Measurements from ENCODE around the gene BAZ2A. TPM values are rescaled to one million over a fixed set of nuclear protein-coding genes. Genes with fewer than 3 reads are reported as not detected.
A peak's percentile ranks its signal among the peaks of the same experiment; 100 is the strongest.
"Not testable (repeated sequence)": the region's sequence is repeated elsewhere in the genome, so short reads cannot be mapped to it uniquely, and the experiment has no call there.

The BAZ2A gene
- total RNA-seq (2014; rRNA removed; shearing (Covaris generic)), result 34.2 and 42.9 TPM in 2 replicates

DNA sequence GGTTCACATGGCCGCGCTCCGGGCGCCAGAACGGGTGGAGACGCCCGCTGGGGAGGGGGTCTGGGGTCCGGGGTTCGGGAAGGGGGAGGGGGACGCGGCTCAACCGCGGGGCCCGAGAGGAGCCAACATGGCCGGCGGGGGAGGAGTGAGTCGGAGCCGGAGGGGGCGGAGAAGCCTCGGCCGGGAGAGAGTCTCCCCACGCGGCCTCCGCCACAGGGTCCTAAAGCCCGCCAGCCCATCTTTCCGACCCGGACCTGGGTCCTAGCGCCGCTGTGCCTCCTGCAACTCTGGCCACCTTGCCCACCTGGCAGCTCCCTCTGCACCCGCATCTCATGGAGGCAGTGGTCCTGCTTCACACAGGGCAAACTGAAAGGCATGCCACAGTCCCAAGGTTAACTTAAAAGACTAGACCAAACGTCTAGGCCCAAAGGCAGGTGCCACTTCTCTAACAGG is at the start of gene BAZ2A:
TSS of gene BAZ2A (minus strand) at position 147 of the 453 bp plus-strand sequence. CDS start 12,796 bp downstream, outside the sequence.
- H3K4me1 ChIP-seq, result peaks cover 7% of the 10 kb centered on the region; the same call in 1 of the 2 replicates
- no peaks in the 10 kb centered on the region for H3K27me3 ChIP-seq
- peak within 1 kb of the TSS; percentile 63 for H3K27ac ChIP-seq

DNA sequence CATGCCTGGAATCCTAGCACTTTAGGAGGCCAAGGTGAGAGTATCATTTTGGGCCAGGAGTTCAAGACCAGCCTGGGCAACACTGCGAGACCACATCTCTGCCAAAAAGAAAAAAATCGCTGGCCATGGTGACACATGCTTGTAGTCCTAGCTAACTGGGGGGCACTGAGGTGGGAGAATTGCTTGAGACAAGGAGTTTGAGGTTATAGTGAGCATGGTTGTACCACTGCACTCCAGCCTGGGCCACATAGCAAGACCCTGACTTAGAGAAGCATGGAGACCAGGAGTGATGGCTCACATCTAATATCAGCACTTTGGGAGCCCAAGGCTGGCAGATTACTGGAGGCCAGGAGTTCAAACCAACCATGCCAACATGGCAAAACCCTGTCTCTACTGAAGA is 48.7 kb upstream of the BAZ2A start:
- DNase-seq, result no peak
- H3K4me3 ChIP-seq, result no peak overlapping the region

More for the DNA sequence above, at the start of gene BAZ2A:
- no peaks in the 10 kb centered on the region for H3K9me3 ChIP-seq (replicated peaks)
- 0 out of 2 replicates have a peak, but pooled peaks cover 2% of the 10 kb centered on the region for H3K36me3 ChIP-seq
- peak; percentile 85 to 86 for DNase-seq
- H3K4me3 ChIP-seq, result peak within 1 kb of the TSS; percentile 90

DNA sequence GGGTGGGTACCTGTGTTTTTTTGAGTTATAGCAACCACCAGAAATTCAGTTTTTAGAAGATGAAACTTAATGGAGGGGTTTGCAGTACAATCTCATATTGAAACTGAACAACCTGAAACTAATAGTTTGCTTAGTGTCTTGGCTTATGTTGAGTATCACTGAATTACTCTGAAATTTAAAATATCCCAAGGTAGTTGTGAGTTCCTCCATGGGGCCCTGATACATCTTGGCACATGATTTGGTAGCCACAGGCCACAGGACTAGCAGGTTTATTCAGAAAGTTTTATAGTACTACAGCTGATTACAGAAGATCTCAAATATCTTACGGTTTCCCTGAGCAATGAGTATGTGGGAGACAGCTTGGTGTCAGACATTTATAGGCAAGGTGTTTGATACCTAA is 47.6 kb upstream of the BAZ2A start:
- H3K9me3 ChIP-seq (replicated peaks), result no peaks in the 10 kb centered on the region
- H3K4me3 ChIP-seq, result no peak overlapping the region
- no peaks in the 10 kb centered on the region for H3K27me3 ChIP-seq
- no peak overlapping the region for H3K27ac ChIP-seq
- H3K4me1 ChIP-seq, result no peaks in the 10 kb centered on the region
- DNase-seq, result no peak
- peaks cover 52% of the 10 kb centered on the region for H3K36me3 ChIP-seq

More for the DNA sequence above, 48.7 kb upstream of the BAZ2A start:
- Histone ChIP-seq H3K4me1 (peaks cover under 1% of the 10 kb centered on the region; the same call in 1 of the 2 replicates), H3K9me3 (replicated peaks) (no peaks in the 10 kb centered on the region), H3K36me3 (peaks cover 50% of the 10 kb centered on the region), H3K27ac (no peak overlapping the region), H3K27me3 (no peaks in the 10 kb centered on the region)

DNA sequence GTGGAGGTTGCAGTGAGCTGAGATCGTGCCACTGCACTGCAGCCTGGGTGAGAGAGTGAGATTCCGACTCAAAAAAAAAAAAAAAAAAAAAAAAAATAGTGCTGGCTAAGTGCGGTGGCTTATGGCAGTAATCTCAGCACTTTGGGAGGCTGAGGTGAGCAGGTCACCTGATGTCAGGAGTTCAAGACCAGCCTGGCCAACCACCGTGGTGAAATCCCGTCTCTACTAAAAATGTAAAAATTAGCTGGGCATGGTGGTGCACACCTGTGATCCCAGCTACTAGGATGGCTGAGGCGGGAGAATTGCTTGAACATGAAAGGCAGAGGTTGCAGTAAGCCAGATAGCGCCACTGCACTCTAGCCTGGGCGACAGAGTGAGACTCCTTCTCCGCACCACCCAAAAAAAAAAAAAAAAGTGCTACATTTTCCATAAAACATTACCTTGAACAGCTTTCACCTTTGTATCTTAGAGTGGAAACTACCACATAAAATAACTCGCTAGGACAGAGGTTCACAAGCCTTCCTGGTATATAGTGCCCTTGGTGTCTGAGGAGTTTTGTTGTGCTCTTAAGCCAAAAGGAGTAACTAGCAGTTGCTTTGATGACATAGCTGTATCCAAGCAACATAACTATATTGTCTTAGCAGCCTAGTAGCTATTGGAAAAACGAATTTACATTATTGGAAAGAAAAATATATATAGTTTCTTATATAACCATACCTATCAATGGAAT is 46.9 kb upstream of the BAZ2A start:
- Histone ChIP-seq H3K27me3 (no peaks in the 10 kb centered on the region), H3K4me1 (no peaks in the 10 kb centered on the region), H3K27ac (no peak overlapping the region), H3K4me3 (no peak overlapping the region), H3K9me3 (replicated peaks) (no peaks in the 10 kb centered on the region), H3K36me3 (peaks cover 54% of the 10 kb centered on the region)
- DNase-seq, result no peak

DNA sequence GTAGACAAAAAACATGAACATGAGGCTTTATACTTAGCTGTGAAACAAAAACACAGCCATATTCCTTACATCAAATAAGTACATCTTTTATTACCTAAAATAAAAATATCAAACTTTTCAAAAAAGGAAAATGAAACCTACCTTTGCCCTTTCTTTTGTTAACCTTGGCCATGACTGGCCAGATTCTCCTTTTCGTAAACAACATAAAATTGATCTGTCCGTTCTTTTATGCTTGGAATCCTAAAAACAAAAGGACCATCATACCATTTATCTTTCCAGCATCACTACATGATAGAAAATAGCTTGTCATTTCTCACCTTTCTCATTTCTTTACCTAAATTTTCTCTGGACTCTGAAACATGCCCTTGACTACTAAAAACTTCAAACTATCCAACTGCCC is 41.5 kb upstream of the BAZ2A start:
- Histone ChIP-seq H3K4me1 (no peaks in the 10 kb centered on the region), H3K27me3 (no peaks in the 10 kb centered on the region), H3K36me3 (peaks cover 76% of the 10 kb centered on the region), H3K4me3 (no peak overlapping the region), H3K9me3 (replicated peaks) (no peaks in the 10 kb centered on the region), H3K27ac (no peak overlapping the region)
- no peak for DNase-seq

DNA sequence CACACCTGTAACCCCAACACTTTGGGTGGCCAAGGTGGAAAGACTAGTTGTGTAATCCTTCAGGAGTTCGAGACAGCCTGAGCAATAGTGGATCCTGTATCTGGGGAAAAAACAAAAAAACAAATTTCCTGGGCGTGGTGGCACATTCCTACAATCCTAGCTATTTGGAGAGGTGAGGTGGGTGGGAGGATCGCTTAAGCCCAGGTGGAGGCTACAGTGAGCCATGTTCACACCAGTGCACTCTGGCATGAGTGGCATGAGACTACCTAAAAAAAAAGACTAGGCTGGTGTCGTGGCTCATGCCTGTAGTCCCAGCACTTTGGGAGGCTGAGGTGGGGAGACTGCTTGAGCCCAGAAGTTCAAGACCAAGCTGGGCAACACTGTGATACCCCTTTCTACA is 40.7 kb upstream of the BAZ2A start:
- Histone ChIP-seq H3K27ac (no peak overlapping the region), H3K36me3 (peaks cover 79% of the 10 kb centered on the region), H3K27me3 (no peaks in the 10 kb centered on the region), H3K4me3 (no peak overlapping the region), H3K9me3 (replicated peaks) (no peaks in the 10 kb centered on the region), H3K4me1 (no peaks in the 10 kb centered on the region)
- DNase-seq, result no peak

DNA sequence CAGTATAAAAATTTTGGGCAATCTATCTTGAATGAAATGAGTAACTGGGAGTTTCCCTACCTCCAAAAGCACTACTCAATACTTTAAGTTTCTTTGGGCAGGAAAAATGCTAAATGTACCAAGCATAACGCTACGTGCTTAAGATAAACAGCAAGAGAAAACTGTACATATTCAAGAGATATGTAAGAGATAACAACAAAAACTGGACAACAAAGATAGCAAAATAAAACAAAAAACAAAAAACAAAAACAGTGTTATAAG is 38.0 kb upstream of the BAZ2A start:
- DNase-seq, result no peak
- Histone ChIP-seq H3K9me3 (replicated peaks) (no peaks in the 10 kb centered on the region; the same call in 1 of the 2 replicates), H3K36me3 (peaks cover 94% of the 10 kb centered on the region), H3K4me3 (no peak overlapping the region), H3K4me1 (no peaks in the 10 kb centered on the region), H3K27ac (no peak overlapping the region), H3K27me3 (no peaks in the 10 kb centered on the region)

DNA sequence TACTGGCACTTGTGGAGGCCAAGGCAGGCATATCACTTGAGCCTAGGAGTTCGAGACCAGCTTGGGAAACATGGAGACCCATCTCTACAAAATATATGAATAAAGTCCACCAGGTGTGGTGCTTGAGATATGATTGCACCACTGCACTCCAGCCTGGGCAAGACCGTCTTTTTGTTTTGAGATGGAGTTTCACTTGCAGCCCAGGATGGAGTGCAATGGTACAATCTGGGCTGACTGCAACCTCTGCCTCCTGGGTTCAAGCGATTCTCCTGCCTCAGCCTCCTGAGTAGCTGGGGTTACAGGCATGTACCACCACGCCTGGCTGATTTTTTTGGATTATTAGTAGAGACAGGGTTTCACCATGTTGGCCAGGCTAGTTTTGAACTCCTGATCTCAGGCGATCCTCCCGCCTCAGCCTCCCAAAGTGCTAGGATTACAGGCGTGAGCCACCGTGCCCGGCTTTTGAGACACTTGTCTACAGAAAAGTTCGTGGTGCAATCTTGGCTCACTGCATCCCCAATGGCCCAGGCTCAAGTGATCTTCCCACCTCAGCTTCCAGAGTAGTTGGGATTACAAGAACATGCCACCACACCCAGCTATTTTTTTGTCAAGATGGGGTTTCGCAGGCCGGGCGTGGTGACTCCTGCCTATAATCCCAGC is 32.0 kb upstream of the BAZ2A start:
- Histone ChIP-seq H3K36me3 (peaks cover 39% of the 10 kb centered on the region), H3K27me3 (no peaks in the 10 kb centered on the region), H3K27ac (no peak overlapping the region), H3K4me1 (no peaks in the 10 kb centered on the region), H3K4me3 (no peak overlapping the region), H3K9me3 (replicated peaks) (no peaks in the 10 kb centered on the region; the same call in 1 of the 2 replicates)
- DNase-seq, result no peak

DNA sequence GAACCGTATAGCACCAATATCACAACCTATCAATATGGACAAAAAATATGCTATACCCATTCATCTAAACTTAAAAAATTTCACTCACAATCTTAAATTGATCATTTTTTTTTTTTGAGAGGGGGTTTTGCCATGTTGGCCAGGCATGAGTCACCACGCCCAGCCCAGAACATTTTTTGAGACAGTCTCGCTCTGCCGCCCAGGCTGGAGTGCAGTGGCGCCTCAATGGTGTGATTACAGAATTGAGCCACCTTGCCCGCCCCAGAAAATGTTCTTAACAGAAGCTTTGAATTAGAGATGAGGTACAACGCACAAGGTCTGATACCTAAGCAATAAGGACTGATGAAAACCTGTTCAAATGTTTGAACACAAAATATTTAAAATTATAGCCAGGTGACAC is 31.4 kb upstream of the BAZ2A start:
- H3K4me3 ChIP-seq, result no peak overlapping the region
- no peaks in the 10 kb centered on the region; the same call in 1 of the 2 replicates for H3K9me3 ChIP-seq (replicated peaks)
- no peaks in the 10 kb centered on the region for H3K4me1 ChIP-seq
- H3K27ac ChIP-seq, result no peak overlapping the region
- H3K27me3 ChIP-seq, result no peaks in the 10 kb centered on the region
- H3K36me3 ChIP-seq, result peaks cover 35% of the 10 kb centered on the region
- DNase-seq, result no peak

DNA sequence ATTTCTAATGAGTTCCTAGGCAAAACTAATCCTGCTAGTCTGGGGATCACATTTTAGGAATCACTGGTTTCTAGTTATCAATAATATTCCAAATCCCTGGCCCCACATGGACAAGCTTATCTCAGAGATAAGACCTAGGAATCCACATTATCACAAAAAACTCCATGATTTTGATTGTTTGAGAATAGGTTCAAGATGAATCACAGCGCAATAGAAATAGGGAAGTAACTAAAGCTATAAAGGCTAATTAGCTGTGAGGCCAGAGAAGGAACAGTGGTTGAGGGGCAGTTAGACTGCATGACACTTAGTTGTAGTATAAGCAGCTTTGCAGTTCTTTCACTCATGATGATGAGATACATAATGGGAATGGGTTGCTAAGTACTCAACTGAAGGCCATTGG is 28.8 kb upstream of the BAZ2A start:
- H3K36me3 ChIP-seq, result peaks cover 12% of the 10 kb centered on the region
- DNase-seq, result no peak
- H3K9me3 ChIP-seq (replicated peaks), result no peaks in the 10 kb centered on the region; the same call in 1 of the 2 replicates
- no peak overlapping the region for H3K4me3 ChIP-seq
- no peaks in the 10 kb centered on the region for H3K4me1 ChIP-seq
- no peaks in the 10 kb centered on the region for H3K27me3 ChIP-seq
- no peak overlapping the region for H3K27ac ChIP-seq

DNA sequence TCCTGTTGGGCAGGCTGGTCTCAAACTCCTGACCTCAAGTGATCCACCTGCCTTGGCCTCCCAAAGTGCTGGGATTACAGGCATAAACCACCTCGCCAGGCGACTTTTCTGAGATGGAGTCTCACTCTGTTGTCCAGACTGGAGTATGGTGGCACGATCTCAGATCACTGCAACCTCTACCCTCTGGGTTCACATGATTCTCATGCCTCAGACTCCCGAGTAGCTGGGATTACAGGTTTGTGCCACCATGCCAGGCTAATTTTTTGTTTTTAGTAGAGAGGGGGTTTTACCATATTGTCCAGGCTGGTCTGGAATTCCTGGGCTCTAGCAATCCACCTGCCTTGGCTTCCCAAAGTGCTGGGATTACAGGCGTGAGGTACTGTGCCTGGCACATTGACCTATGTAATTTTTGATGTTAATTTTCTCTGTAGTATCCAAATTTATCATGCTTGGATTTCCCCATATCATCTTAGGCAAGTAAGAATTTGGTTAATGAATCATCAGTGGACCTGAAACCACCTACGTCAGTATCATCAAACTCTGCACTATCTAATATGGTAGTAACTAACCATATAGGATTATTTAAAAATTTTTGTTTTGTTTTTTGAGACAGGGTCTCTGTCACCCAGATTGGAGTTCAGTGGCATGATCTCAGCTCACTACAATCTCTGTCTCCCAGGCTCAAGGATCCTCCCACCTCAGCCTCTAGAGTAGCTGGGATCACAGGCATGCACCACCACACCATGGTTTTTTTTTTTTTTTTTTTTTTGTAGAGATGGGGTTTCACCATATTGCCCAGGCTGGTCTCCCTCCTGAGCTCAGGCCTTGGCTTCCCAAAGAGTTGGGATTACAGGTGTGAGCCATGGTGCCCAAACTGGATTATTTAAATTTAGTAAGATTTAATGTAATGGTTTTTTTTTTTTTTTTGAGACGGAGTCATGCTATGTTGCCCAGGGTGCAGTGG is 27.6 kb upstream of the BAZ2A start:
- 0 out of 2 replicates have a peak, but pooled peaks cover 2% of the 10 kb centered on the region for H3K9me3 ChIP-seq (replicated peaks)
- no peak overlapping the region for H3K4me3 ChIP-seq
- H3K27me3 ChIP-seq, result no peaks in the 10 kb centered on the region
- DNase-seq, result no peak
- H3K27ac ChIP-seq, result no peak overlapping the region
- H3K4me1 ChIP-seq, result no peaks in the 10 kb centered on the region
- no peaks in the 10 kb centered on the region for H3K36me3 ChIP-seq

DNA sequence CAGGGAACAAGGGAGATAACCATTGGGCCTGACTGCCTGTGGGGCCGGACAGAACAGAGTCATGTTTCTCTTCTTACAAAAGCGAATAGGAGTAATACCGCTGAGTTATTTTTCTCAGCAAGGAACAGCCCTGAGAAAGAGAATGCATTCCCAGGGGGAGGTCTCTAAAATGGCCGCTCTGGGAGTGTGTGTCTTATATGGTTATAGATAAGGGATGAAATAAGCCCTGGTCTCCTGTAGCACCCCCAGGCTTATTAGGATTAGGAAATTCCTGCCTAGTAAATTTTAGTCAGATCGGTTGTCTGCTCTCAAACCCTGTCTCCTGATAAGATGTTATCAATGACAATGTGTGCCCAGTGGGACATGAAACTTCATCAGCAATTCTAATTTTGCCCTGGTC is 23.7 kb upstream of the BAZ2A start:
- H3K27me3 ChIP-seq; H3K9me3 ChIP-seq (replicated peaks); H3K36me3 ChIP-seq; H3K4me3 ChIP-seq; DNase-seq; H3K4me1 ChIP-seq; H3K27ac ChIP-seq: not testable (repeated sequence)

DNA sequence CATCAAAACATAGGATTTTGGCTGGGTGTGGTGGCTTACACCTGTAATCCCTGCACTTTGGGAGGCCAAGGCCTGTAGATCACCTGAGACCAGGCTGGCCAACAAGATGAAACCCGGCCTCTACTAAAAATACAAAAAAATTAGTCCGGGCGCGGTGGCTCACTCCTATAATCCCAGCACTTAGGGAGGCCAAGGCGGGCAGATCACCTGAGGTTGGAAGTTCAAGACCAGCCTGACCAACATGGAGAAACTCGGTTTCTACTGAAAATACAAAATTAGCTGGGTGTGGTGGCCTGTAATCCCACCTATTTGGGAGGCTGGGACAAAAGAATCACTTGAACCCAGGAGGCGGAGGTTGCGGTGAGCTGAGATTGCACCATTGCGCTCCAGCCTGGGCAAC is 17.9 kb upstream of the BAZ2A start:
- not testable (repeated sequence) for H3K27ac ChIP-seq; H3K27me3 ChIP-seq; H3K4me1 ChIP-seq; DNase-seq; H3K9me3 ChIP-seq (replicated peaks); H3K4me3 ChIP-seq
- H3K36me3 ChIP-seq, result peaks cover 17% of the 10 kb centered on the region

DNA sequence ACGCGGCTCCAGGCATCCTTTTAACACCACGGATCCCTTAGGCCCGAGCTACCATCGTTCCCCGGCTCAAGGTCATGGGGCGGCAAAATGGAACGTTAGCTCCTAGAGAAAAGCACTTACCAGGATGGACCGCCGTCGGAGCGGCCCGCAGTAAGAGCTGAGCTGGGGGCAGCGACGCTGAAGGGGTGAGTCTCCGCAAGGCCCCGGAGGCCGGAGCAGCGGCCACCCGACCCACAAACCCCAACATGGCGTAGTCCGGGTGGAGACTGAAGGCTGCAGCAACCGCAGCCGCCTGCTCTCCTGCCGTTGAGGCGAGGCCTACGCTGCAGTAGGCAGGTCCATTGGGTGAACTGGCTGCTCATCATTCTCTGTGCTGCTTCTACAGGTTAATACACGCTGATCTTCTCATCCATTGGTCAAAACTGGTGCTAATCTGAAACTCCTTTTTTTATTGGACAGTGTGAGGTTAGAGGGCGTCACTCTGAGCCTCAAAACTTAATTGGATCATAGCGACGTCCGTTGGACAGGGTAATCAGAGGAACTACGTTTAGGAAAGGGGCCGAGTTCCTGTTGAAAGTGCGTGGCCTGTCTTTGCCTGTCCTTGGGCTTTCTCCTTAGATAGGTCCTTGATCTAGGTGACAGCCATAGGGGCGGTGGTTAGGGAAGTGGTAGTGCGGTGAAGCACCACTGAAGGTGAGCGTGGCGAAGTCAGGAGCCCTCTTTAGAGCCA is 15.8 kb upstream of the BAZ2A start, which contains the start of gene ATP5F1B:
TSS of gene ATP5F1B (minus strand) at position 268 of the 730 bp plus-strand sequence. CDS start at position 247, 21 bp downstream.
- Histone ChIP-seq H3K9me3 (replicated peaks) (no peaks in the 10 kb centered on the region), H3K36me3 (peaks cover 35% of the 10 kb centered on the region), H3K4me3 (peak within 1 kb of the TSS; percentile 87), H3K27me3 (no peaks in the 10 kb centered on the region), H3K27ac (peak within 1 kb of the TSS; percentile 83), H3K4me1 (peaks cover 3% of the 10 kb centered on the region; the same call in 1 of the 2 replicates)
- DNase-seq, result peak; percentile 98 to 99

Data from SJCRH30 (cell line).